Cortex of kidney (tissue), 1 donor: ENCODE results near the gene PDE8B.

Source experiments
- DNase-seq: peaks from one replicate; lab custom pipeline; 2025; lab: John Stamatoyannopoulos, UW

Gene PDE8B

DNA sequence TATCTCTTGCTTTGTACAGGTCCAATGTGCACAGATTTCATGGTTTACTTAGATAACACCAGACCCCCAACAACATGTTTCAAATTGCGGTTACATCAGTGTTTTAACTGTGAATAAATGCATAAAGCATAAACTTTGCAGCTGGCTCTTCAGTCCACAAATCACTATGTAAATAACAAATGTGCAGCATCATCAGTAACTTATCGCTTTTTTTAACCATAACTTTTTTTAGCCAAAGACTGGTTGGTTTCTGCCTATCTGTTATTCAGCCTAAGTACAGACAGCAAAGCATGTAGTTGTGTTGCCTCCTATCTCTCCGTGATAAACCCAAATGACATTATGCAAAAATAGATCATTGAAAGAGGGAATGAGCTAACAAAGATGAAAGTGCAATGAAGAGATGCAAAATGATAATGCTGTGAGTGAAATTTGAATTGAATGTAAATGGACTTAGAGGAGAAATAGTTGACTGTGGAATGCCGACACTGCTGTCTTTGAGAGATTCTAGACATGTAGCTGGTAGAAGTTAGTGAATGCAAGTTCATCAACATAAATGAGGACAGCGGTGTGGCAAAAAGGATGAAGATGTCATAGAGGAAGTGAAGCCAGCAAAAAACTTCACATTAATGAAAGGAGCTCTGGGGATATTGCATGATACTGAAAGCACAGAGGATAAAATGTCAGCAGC, 108.8 kb downstream of the PDE8B start:
- no peak for DNase-seq

DNA sequence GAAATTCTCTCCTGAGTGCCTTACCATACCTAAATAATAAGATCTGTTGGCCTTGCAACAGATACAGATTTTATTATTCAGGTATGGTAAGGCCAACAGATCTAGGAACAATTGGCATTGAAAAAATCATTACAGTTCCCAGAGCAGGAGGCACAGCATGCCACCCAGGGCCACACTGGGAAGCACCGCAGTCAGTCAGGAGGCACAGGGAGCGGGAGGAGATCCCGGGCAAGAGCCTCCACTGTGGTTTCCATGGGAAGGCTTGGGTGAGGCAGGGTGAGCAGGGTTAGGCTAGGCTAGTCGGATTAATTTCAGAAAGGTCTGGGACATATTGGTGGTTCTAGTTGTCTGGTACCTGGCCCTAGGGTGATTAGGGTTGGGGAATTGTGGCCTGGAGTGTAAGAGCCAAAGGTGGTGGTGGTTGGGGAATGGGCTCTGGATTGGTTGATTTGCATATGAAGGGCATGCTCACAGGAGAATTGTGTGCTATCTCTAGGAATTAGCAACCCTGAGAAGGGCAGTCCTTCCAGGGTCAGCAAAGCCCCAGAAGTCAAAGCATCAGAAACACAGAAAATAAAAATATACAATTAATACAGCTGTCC, 111.4 kb downstream of the PDE8B start:
- DNase-seq: no peak

DNA sequence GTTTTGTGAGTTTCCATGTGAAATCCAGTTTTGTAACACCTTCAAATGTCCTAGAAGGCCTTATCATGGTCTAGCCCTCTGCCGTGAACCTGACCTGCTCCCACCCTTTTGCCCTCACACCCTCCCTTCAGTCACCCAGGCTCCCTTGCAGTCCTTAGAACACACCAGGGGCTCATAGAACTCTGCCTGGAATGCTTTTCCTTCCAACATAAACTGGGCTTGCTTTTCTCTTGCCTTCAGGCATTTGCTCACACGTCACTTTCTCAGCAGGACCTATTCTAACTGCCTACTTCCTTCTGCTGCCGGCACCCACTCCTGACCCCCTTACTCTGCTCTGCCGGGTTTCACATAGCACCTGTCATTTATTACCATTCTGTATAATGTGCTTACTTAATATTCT, 111.9 kb downstream of the PDE8B start:
- DNase-seq: no peak

DNA sequence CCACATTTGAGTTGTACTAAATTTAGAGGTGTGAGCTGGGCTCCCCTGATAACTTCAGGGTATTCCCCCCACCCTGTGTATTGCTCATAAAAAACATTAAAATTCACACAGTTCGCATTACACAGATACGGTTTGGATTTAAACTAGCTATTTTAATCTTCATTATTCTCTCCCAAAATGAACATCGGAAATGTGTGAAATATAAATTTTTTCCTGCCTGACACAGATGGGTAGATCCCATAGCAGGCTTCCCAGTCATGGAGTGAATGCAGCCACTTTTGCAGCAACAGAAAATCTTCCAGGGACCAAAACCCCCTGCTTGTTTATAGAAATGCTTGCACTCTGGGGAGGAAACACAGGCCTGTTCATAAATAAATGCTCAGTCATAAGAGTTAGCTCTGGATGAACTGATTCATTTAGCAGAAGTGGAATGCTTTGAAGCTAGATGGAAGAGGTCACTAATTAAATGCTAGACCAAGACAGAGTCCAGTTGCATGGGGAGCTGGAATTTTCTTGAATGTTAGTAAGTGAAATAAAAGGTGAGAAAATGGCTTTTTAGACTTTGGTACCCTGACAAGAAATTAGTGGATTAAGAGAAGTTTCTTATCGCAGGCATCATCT, 115.6 kb downstream of the PDE8B start:
- no peak for DNase-seq

DNA sequence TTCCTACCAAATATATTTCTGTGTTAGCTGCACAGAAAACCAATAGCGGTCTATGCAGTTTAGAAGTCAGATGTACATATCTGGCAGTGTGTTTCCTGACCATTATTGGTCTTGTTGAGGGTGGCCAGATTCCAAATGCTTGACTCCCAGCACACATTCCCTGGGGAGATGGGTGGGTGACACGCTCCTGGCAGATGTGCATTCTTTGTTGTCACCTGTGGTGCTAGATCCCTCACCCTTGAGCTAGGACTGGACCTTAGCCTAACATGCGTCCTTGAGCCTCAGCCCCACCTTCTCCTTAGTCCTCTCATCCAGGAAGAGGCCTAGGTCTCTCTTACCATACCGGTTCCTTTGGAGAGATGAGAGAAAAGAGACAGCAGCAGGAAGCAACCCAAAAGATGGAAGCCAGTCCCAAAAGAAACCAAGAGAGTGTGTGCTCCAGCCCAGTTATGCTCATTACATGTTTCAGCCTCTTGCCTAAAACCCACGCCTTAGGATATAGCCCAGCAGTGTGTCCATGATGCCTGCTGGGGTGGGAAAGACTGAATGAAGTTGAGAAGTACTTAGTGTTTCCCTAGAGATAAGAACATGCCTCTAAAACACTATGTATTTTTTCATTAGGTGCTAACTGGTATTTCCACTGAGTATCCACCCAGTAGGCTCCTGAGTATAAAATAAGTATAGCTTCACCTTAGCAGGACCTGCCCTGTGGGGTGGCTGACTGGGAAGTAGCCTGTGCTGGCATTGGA, 116.7 kb downstream of the PDE8B start:
- no peak for DNase-seq

DNA sequence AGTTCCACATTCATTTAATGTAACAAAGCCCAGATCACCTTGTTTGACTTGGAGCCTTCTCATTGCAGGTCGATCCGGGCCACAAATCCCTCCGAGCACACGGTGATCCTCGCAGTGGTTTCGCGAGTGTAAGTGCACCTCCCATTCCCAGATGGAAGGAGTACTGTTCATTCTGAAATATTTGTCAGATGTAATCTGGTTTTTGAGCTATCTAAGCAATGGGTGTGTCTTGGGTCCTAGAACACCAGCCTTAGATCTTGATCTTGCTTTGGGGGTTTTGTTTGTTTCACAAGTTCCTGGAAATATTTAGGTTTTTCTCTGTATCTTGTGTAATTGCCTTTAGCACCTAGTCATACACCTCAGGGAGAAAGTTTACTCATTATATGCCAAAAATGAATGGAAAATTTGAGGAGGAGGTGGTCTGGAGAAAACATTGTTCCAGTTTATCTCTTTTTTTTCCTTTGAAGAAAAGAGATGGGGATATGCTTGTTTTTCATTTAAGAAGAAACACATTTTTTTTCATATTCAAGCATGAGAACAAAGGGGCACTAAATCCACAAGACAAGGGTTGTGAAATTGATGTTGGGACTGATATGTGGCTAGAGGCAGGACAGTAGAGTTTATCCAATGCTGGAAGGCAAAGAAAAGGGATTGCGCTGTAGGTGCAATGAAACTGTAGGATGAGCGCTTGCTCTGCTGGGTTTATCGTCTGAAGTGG, 118.6 kb downstream of the PDE8B start:
- no peak for DNase-seq

DNA sequence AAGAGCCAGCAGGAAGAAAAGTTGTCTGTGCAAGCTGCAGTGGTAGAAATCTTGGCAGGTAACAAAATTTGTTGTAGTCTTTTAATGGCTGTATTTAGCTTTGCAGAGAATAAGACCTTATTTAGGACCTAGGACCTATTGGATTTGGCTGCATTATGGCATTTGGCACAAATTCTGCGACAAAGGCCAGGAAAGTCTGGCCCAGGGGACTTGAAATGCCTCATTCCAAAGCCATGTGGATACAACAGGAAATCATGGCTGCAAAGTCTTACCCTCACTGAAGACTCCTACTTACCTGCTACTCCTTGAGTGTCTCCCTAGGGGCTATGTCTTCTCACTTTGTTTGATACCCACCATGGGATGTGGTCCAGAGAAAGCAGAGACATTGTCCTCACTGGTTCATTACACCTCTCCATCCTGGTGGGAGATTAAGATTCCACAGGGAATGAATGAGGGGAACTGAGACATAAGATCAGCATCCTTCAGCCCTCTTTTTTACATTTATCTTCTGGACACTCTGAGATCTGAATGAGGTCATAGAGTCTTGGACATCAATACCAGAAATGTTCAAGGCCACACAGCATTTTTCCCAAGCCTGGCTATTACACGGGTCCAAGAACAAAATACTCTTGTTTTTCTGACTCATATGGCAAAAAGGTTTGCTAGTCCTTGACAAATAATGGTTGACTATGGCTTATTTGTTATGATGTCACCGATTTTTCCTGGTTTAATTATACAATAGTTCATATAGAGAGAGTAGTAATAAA, 119.4 kb downstream of the PDE8B start:
- DNase-seq: no peak

DNA sequence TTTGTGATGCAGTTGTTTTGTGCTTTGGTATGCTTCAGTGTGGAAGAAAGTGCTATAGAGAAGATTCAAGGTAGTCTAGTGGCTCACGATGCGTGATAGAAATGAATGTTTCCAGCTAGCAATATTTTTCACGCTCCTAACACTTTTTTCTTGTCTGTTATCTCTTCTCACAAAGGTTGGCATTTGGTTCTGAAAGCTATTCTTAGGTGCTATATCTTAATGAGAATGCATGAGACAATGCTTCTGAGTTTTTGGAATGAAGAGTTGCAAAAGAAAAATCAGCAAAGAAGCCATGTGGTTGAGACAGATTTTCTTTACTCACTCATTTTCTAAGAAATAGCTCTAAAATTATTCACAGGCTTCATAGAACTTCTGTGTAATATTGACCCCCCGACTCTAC, 122.6 kb downstream of the PDE8B start:
- DNase-seq: no peak

DNA sequence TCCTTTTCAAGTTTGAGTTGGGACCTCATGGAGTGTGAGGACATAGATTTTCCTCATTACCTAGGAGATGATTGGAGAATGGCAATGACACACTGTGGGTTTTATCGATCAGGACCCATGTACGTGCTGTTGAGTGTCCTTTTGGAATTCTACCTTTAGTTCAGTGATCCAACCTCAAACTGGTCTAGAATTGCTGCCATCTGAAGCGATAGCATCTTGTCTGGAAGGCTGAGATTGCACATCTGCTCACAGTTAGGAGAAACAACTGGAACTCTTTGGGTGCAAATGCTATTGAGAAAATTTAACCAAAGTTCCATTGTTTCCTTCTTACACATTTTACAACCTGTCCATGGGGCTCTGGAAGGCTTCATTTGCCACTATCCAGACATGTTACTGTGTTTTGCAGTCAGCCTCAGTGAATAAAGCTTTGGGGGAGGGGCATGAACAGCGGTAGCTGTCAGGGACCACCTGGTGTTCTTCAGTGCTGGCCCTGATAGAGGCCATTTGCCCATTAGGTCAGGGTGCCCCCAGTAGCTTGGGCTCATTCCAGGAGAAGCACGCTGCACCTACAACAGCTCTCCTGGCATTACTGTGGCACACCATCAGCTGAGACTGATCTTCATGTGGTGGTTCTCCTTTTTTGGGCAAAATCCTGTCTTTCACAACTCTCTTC, 123.1 kb downstream of the PDE8B start:
- DNase-seq: no peak

DNA sequence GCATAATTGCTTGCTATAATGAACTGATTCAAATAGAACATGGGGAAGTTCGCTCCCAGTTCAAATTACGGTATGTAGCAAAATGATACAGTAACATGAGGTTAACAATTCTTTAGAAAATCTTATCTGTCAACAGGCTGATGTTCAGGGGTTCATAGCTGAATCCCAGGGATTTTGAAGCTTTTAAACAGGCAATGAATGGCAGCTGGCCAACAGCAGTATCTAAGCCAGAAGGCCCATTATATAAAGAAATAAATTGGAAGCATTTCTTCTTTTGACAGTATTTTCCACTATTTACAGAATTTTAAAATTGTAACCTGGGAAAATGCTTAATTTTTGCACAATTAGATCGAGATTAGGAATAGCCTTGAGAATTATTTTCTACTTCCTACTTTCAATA, 126.8 kb downstream of the PDE8B start:
- no peak for DNase-seq

DNA sequence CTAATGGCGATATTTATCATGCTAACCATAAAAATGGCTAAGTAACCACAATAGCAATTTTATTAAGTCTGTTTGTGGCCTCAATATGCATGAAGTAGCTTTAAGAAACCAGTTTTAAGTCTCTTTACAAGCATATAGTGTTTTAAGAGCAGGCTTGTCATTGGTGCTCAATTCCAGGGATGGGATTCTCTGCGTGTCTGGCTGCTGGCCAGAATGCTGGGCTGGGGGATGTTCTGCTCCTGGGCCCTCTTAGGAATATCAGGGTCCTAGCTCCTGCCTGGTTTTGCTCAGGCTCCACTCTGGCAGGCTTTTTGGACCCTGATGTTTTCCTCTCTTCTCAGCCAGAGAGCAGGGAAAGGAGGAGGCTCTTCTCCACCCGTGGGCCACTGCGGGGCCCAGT, 127.2 kb downstream of the PDE8B start:
- DNase-seq: no peak

DNA sequence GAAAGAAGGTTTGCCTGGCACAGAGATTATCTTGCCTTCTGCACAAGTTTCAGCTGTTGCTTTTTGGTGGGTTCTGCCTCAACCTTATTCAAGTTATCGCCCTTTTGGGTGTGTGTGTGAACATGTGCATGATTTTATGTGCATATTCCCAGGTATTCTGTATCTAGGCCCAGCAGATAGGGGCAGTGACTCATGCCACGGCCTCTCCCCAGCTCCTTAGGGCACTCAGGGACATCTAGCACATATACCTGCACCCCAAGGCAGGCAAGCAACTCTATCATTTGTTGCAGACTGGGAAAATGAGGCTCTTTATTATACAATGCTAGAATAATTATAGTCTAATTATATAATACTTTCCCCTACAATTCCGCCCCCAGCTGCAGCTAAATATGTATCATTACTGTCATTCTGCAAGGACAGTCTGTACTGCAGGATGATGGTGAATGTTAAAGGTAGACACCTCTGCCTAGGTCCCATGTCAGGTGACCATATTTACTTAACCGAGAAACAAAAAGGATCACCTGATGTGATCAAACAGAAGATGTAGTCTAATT, 128.9 kb downstream of the PDE8B start:
- no peak for DNase-seq

DNA sequence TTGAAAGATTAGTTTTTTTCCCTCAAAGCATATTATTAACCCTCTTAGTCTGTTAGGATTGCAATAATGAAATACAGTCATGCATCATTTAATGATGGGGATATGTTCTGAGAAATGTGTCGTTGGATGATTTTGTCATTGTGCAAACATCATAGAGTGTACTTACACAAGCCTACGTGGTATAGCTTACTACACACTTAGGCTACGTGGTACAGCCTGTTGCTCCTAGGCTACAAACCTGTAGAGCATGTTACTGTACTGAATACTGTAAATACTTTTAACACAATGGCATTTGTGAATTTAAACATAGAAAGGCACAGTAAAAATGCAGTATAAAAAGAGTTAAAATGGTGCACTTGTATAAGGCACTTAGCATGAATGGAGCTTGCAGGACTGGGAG, 132.7 kb downstream of the PDE8B start:
- DNase-seq: no peak

DNA sequence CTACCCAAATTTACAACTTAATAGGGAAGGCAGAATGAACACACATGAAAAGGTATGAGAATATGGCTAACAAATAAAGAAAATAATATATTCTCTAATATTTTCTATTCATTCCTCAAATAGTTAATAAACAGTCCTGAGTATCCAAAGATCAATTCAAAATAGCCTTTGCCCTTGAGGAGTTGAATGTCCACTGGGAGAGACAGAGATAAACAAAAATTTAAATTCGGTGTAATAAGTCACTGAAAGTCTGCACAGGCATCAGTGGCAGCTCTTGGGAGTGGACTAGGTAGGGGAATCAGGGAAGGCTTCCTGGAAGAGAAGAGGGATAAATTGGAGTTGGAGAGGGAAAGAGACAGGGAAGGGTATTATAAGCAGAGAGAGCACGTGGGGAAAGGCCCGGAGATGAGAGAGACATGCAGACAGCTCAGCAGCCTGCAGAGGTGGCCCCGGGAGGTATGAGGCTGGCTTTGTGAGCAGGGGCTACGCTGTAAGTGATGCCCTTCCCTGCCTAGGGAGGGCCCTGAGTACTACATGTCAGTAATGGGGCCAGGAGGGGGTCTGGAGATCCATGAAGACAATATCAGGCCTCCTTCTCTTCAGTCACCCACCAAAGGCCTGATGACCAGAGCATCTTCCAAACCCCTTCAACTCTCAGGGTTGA, 137.1 kb downstream of the PDE8B start:
- no peak for DNase-seq

DNA sequence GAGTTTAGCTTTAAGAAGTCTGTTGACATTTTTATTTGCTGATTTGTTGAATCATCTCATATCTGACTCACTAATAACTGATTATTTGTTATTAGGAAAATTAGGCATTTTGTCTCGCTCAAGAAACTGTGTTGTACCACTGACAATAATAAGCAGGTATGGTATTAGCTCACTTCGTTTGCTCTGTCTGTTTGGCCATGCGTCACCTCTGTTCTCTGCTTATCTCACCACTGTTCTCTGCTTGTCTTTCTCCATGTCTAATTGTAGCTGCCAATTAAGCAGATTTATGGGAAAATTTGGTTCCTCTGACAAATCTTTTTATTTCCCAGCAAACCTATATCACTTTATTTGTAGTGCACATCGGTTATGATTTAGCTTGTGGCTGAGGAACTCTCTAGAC, 142.8 kb downstream of the PDE8B start:
- DNase-seq: no peak

DNA sequence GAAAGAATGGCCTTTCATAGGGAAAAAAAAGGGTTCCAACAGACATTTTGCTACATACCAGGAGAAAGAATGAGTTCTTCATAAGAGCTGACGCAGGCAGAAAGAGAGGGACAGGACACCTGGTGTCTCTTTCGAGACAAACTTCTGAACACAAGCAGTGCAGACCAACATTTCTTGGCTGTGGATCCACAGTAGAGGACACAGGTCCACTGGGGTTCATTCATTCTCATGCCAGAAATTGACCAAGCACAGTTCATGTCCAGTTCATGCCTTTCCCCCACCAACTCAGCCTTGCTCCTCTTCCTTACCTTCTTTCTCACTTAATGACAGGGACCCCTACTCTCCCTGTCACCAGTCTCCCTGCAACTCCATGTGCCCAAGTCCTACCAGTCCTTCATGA, 144.0 kb downstream of the PDE8B start:
- DNase-seq: no peak

DNA sequence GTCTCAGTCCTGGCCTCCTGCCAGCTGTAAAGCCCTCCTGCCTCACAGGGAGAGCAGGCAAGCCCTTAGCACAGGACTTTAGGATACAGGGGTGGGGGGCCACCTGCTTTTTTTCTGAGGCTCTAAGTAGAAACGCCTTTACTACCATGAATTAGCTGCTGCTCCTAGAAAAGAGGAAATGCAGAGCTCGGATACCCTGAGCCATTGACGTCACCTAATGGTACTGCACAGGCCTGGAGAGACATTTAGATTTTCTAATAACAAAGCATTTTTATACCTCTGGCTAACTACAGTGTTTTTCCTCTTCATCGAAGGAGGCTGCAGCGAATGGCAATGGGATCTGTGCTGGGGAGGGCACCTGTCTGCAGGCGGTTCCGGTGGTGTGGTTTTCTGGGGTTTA, 144.6 kb downstream of the PDE8B start:
- no peak for DNase-seq

DNA sequence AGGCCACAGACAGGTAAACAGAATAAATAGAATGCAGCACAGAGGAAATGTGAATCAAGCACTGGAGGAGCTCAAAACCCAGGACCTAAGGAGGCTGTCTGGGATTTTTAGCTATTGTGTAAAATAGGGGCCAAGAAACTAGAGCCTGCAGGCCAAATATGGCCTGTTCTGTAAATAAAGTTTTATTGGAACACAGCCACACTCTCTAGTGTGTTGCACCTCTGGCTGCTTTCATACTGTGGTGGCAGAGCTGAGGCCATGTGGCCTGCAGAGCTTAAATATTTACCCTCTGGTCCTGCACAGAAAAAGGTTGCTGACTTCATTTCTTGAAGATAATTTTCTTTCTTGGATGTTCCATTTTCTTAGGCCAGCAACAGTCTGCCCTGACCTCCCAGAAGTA, 145.3 kb downstream of the PDE8B start:
- DNase-seq: no peak

DNA sequence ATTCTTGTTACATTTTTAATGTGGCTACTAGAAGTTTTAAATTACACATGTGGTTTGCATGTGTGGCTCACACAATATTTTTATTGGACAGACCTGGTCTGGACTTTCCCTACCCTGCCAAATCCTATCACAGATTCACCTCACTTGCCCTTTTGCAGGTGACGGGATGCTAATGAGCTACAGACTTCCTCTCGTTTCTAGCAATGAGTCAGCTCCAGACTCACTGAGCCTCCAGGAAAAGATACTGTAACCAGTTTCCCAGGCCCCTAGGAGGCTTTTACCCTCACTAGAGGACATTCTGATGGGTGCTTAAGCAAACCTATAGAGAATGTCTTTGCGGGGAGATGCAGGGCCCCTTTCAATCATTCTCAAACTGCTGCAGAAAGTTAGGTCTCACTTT, 146.3 kb downstream of the PDE8B start:
- no peak for DNase-seq
